Effector memory CD4-positive, alpha-beta T cell (primary cell): ENCODE measurements around the gene SCAPER.
"Not testable (repeated sequence)": the region's sequence is repeated elsewhere in the genome, so short reads cannot be mapped to it uniquely, and the experiment has no call there.

Experiments used
- DNase-seq, 3 donors: peaks; one replicate each; pipeline ENCODE4 v3.0.0-alpha.2; 2020
- H3K27ac ChIP-seq: 2 replicates; pipeline ENCODE4 v1.7.0; 2013; ENCODE audit warnings: mild to moderate bottlenecking, low read length, moderate library complexity; ENCODE audit not compliant: insufficient read depth, poor library complexity, severe bottlenecking
- H3K27me3 ChIP-seq: replicated peaks from 2 replicates; pipeline ENCODE4 v1.7.0; 2013; ENCODE audit warnings: mild to moderate bottlenecking, low read length; ENCODE audit not compliant: insufficient read depth, control insufficient read depth, poor library complexity, severe bottlenecking
- H3K36me3 ChIP-seq: 2 replicates; pipeline ENCODE4 v1.7.0; 2013; ENCODE audit warnings: mild to moderate bottlenecking, low read length, moderate library complexity; ENCODE audit not compliant: control insufficient read depth, insufficient read depth
- H3K4me1 ChIP-seq: 2 replicates; pipeline ENCODE4 v1.7.0; 2013; ENCODE audit warnings: low read length, mild to moderate bottlenecking; ENCODE audit not compliant: control insufficient read depth, insufficient read depth, poor library complexity, severe bottlenecking
- H3K4me3 ChIP-seq: 2 replicates; pipeline ENCODE4 v1.7.0; 2013; ENCODE audit warnings: low read length, low read depth, mild to moderate bottlenecking; ENCODE audit not compliant: insufficient read depth, poor library complexity, severe bottlenecking
- H3K9me3 ChIP-seq: 2 replicates; pipeline ENCODE4 v1.7.0; 2013; ENCODE audit warnings: mild to moderate bottlenecking, low read length, moderate library complexity; ENCODE audit not compliant: control insufficient read depth

Gene SCAPER

GRCh38 chr15:76887280-76888141 lies 17.6 kb downstream of the SCAPER start:
- not testable (repeated sequence) for H3K4me3 ChIP-seq, H3K27me3 ChIP-seq, H3K4me1 ChIP-seq

GRCh38 chr15:76885212-76885611 lies 19.9 kb downstream of the SCAPER start:
- no peaks in the 10 kb centered on the region for H3K9me3 ChIP-seq
- H3K4me1 ChIP-seq, result no peaks in the 10 kb centered on the region
- no peak overlapping the region for H3K4me3 ChIP-seq
- H3K27ac ChIP-seq, result no peak overlapping the region
- H3K27me3 ChIP-seq, result no peaks in the 10 kb centered on the region
- peaks cover 6% of the 10 kb centered on the region for H3K36me3 ChIP-seq
- DNase-seq, result no peak

More at GRCh38 chr15:76887280-76888141, 17.6 kb downstream of the SCAPER start:
- not testable (repeated sequence) for H3K27ac ChIP-seq, DNase-seq, H3K36me3 ChIP-seq, H3K9me3 ChIP-seq

GRCh38 chr15:76875911-76876310 lies 29.2 kb downstream of the SCAPER start:
- H3K9me3 ChIP-seq, result no peaks in the 10 kb centered on the region
- no peaks in the 10 kb centered on the region for H3K4me1 ChIP-seq
- DNase-seq, result no peak
- no peaks in the 10 kb centered on the region for H3K27me3 ChIP-seq
- no peak overlapping the region for H3K27ac ChIP-seq
- no peak overlapping the region for H3K4me3 ChIP-seq
- H3K36me3 ChIP-seq, result no peaks in the 10 kb centered on the region

- H3K36me3 ChIP-seq, H3K9me3 ChIP-seq, H3K4me3 ChIP-seq, H3K27ac ChIP-seq, H3K27me3 ChIP-seq, H3K4me1 ChIP-seq, DNase-seq: not testable (repeated sequence)
Observed at GRCh38 chr15:76873066-76873465, 32.1 kb downstream of the SCAPER start.

GRCh38 chr15:76871930-76872329 lies 33.2 kb downstream of the SCAPER start:
- no peaks in the 10 kb centered on the region for H3K36me3 ChIP-seq

GRCh38 chr15:76868740-76869139 lies 36.4 kb downstream of the SCAPER start:
- Histone ChIP-seq H3K9me3 (no peaks in the 10 kb centered on the region), H3K27ac (no peak overlapping the region), H3K36me3 (no peaks in the 10 kb centered on the region), H3K4me3 (no peak overlapping the region), H3K27me3 (no peaks in the 10 kb centered on the region), H3K4me1 (no peaks in the 10 kb centered on the region)
- no peak for DNase-seq

More at GRCh38 chr15:76871930-76872329, 33.2 kb downstream of the SCAPER start:
- Histone ChIP-seq H3K27me3 (no peaks in the 10 kb centered on the region), H3K4me3 (no peak overlapping the region), H3K27ac (no peak overlapping the region), H3K4me1 (no peaks in the 10 kb centered on the region), H3K9me3 (no peaks in the 10 kb centered on the region)
- DNase-seq, result no peak

GRCh38 chr15:76866716-76867321 lies 38.3 kb downstream of the SCAPER start:
- no peak for DNase-seq
- Histone ChIP-seq H3K4me1 (no peaks in the 10 kb centered on the region), H3K36me3 (no peaks in the 10 kb centered on the region), H3K27me3 (no peaks in the 10 kb centered on the region), H3K4me3 (no peak overlapping the region), H3K9me3 (no peaks in the 10 kb centered on the region), H3K27ac (no peak overlapping the region)

GRCh38 chr15:76866008-76866407 lies 39.1 kb downstream of the SCAPER start:
- Histone ChIP-seq H3K4me1 (no peaks in the 10 kb centered on the region), H3K27ac (no peak overlapping the region), H3K4me3 (no peak overlapping the region), H3K9me3 (no peaks in the 10 kb centered on the region), H3K36me3 (no peaks in the 10 kb centered on the region), H3K27me3 (no peaks in the 10 kb centered on the region)
- DNase-seq, result no peak

GRCh38 chr15:76865548-76865991 lies 39.6 kb downstream of the SCAPER start:
- H3K9me3 ChIP-seq, result no peaks in the 10 kb centered on the region
- no peak overlapping the region for H3K4me3 ChIP-seq
- no peaks in the 10 kb centered on the region for H3K36me3 ChIP-seq
- H3K27ac ChIP-seq, result no peak overlapping the region
- no peaks in the 10 kb centered on the region for H3K4me1 ChIP-seq
- DNase-seq, result no peak
- H3K27me3 ChIP-seq, result no peaks in the 10 kb centered on the region

GRCh38 chr15:76864586-76864985 lies 40.6 kb downstream of the SCAPER start:
- Histone ChIP-seq H3K36me3 (no peaks in the 10 kb centered on the region), H3K27ac (no peak overlapping the region), H3K27me3 (no peaks in the 10 kb centered on the region), H3K4me3 (no peak overlapping the region), H3K9me3 (no peaks in the 10 kb centered on the region), H3K4me1 (no peaks in the 10 kb centered on the region)
- DNase-seq, result no peak
